OCI-LY1 (cell line): ENCODE measurements around the gene C22orf23.

ENCODE experiments used
- CTCF ChIP-seq: fragments of 200-600 bp; sonication (generic), shearing (Covaris generic); IDR thresholded peaks from 2 replicates; pipeline ENCODE4 v1.5.1; 2017; ENCODE audit warnings: mild to moderate bottlenecking, antibody characterized with exemption, low read length, moderate library complexity, mixed read lengths
- EZH2 ChIP-seq: fragments of 200-600 bp; sonication (generic), shearing (Covaris generic); IDR thresholded peaks from 2 replicates; pipeline ENCODE4 v1.8.0; 2017; ENCODE audit warnings: borderline replicate concordance, mixed run types, mild to moderate bottlenecking, antibody characterized with exemption, low read length, moderate library complexity, mixed read lengths

GRCh38 chr22:37925330-37925729 is 28.1 kb downstream of the C22orf23 start:
- TF ChIP-seq CTCF (no peak), EZH2 (no peak)
